Dermis blood vessel endothelial cell (primary cell): ENCODE data around the gene ACOXL. TPM values are rescaled to one million over a fixed set of nuclear protein-coding genes. Genes with fewer than 3 reads are reported as not detected.

Experiments used
- DNase-seq: peaks from one replicate; pipeline ENCODE4 v3.0.0; 2010
- total RNA-seq: library from RNA; depleted of rRNA; stranded (reverse); fragments of >200 nt; gene quantifications from 2 replicates; pipeline ENCODE4 v1.2.3, GENCODE V29; 2014

ACOXL gene
- total RNA-seq, 1 donor from 2014 or later, result not detected

DNA sequence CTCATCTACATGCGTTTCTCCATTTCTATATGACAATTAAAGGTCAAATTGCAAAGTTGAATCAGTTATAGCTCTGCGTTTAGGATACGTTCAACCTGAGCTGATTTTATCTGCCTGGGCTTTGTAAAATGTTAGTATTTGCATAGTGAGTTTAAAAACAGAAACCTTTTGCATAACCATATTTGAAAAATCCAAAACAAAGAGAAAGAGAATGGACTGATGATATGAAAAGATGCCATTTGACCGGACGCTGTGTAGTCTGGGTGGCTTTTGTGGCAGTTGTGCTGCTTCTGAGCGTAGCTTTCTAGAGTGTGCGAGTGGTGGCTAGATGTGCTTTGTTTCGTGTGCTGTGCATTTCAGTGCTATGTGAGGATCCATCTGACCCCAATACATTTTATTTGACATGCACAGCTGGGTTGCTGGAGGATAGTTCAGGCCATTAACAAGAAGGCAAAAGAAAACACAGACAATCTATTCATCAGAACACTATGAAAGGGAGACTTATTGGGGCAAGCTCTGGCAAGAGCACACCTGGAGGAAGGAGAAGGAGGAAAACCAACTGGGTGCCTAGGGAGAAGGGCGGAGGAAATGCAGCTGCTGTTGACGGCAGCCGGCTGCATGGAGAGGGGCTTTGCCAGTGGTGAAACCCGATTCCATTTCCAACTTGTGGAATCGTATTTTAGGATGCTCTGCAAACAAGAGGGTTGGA is 126.8 kb downstream of the ACOXL start:
- no peak for DNase-seq

DNA sequence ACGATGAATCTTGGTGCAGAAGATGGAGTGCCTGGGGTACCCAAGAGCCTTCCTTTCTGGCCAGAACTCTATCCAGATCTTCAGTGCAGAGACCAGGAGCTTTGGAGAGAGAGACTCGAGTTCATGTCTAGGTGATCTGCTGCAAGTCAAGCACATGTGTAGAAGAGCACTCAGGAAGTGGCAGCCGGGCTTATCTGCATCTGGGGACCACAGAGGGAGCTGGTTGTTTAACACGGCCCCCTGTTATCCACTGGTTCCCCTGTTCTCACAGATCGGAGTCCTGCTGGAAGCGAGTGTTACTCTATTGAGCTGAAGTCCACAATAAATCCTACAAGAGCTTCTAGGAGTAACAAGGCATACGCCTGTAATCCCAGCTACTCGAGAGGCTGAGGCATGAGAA is 128.3 kb downstream of the ACOXL start:
- DNase-seq, result no peak

- no peak for DNase-seq
Observed at GRCh38 chr2:110861616-110862260, 129.4 kb downstream of the ACOXL start.

- no peak for DNase-seq
Observed at GRCh38 chr2:110863726-110864125, 131.4 kb downstream of the ACOXL start.

DNA sequence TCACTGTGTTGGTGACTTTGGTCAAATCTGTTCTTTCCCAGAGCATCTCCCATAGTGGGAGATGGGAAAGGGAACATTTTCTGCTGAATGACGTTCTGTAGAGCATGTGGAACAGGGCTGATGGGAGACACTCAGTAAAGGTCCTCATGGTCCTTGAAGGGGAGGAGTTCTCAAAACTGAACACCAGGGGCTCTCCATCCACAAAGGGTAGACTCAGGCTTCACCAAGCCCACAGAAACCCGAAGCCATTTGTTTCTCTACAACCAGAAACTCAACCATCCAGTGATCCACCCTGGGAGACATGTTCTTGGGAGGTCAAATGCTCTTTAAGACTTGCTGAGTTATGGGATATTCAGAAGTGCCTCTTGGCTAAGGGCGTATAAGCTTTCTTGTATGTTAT is 131.8 kb downstream of the ACOXL start:
- DNase-seq, result no peak

DNA sequence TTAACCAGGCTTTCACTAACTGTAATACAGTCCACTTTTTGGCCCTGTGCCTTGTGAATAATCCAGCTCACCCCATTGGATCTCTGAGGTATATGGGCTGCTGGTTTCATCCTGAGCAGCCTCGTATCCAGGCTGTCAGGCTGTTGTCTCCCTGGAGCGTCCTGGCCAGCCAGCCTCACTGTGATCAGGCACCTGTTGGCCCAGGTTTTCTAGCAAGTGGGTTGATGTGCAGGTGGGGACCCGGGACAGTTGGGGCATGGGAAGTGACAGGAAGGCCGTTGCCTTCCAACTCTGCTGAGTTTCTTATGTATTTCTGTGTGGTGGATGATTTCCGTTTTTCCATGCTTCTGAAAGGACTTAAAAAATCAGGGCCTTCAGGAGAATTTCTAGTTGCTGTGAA is 132.4 kb downstream of the ACOXL start:
- no peak for DNase-seq

DNA sequence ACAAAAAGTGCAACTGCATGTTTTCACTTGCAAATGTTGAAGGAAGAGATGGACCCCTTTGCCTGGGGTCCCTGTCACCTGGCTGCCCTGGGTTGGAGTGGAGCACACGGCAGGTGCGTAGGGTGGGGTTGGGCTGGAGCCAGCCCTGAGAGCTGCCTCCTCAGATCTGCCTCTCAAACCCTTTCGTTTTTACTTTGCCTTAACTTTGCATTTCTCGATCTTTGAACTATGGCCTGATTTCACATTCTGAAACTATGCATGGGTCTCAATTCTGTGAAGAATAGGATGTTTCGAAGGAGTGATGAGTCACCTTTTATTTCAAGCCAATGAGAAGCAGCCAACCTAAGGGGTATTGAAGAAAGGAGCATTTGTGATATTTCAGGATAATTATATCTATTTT is 132.8 kb downstream of the ACOXL start:
- no peak for DNase-seq

DNA sequence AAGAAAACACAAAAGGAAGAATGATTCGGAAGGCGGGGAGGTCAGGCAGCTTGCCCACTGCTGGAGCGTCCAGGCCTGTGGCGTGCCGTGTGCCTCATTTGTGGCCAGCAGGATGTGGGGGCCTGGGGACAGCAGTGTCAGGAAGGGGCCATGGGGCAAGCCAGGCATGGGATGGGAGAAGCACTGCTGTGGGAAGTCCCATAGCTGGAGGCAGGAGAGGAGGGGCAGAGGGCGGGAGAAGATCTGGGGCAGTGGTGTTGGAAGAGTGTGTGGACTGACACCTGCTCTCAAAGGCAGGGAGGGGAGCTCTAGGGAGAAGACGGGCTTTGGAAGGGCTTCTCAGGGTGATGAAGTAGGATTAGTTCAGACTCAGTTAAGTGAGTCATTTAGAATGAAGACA is 133.7 kb downstream of the ACOXL start:
- no peak for DNase-seq

DNA sequence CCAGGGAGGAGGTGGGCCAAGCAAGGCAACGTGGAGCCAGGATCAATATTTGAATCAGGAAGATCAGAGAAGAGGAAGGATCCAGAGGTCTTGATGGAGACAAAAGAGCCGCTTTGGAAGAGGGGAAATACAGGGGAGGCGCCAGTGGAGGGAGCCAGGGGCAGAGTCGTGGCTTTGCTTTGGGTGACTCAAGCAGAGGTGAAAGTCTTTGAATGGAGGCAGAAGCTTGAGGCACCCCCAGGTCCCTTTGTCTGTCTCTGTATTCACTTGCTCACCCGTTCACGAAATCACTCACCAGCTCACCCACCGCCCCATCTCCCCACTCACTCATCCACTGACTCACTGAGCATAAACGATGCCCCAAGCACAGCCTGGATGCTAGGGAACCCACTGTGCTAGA is 134.1 kb downstream of the ACOXL start:
- DNase-seq, result no peak

DNA sequence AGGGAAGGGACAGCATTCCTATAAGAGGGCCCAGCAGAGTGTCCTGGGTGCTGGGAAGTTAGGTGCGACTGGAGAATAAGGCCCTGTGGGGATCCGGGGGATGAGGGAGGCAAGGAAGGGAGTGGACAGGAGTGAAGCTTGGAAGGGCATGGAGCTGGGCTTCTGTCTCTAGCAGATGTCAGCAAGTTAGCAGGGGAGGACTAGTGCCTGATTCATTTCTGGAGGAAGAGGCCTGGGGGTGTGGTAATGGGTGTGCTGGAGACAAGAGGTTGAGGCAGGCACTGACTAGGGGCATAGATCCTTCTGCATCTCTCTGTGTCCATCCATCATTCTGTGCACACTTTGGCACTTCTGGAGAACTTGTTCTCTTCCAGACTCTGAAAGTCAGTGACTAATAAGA is 134.7 kb downstream of the ACOXL start:
- no peak for DNase-seq

- no peak for DNase-seq
Observed at GRCh38 chr2:110868971-110869370, 136.6 kb downstream of the ACOXL start.

DNA sequence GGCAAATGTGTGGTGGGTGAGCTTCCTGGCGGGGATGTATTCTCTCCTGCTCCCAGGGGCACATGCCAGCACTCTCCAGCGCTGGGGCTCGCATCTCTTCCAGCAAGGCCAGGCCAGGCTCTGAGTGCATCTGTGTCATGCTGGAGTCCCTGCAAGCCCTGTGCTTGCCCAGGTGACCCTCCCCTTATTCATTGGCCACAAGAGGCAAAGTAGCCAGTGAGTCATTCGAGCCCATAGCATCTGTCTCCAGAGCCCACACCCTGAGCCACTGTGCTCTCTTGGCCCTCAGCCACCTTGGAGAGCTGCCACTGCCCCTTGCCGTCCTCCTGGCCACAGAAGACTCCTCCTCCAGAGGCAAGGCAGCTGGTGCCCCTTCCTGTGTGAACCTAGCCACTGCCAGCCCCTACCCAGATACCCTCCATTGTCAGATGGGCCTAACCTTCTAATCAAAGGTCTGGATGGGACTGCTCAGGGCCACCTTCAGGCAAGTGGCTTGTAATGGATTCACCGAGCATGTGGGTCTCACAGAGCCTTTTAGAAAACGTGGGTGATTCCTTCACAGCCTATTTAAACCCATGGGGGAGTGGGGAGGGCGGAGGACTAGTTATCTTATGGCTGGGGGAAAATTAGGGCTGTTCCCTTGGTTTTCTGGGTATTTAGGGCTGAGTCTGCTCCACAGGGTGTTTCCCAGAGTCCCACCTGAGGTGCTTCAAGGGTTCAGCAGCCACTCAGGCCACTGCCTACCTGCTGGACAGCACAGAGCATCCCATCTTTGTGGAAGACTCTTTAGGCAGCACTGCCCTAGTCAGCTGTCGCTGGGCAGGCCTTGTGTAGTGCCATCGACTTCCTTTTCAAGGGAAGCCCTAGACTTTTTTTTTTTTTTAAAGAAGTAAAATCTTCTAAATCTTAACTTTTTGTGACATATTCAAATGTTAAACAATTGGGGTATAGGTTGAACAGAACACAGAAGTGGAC is 137.4 kb downstream of the ACOXL start:
- DNase-seq, result peak; percentile 1

GRCh38 chr2:110870545-110870944 is 138.2 kb downstream of the ACOXL start:
- no peak for DNase-seq

GRCh38 chr2:110871637-110872036 is 139.3 kb downstream of the ACOXL start:
- no peak for DNase-seq

DNA sequence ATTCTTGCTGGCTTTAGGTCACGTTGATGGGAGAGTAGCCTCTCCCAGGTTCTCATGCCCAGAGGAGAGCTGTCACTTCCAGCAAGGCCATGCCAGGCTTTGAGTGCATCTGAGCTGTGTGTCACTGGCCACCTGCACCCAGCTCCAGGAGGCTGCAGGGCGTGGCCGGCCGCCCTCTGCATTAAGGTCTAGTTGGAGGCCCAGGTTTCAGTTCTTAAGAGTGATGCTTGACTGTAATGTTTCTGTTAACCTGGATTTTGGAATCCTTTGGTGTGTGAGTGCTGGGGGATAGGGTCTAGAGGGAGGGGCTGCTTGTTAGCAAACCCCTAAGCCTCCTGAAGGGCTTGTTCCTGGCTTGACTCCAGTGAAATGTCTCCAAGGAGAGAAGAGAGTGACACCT is 140.1 kb downstream of the ACOXL start:
- no peak for DNase-seq

DNA sequence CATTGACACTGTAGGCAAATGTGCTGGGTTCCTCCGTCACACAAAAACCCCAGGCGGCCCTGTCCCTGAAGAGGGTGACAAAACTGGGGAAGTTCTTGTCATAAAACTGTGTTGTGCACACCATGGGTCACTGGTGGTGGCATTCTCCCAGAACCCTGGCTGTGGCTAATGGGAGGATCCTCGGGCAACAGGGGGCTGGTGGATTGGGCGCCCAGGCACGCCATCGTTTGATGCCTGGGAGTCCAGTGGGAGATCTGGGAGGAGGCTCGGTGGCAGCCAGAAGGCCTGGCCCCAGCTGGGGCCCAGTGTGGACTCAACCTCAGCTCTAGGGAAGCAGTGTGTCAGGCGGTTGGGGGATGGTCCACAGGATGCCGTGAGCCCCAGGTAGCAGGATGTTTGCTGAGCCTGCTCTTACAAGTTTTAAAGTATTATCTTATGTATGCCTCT is 140.7 kb downstream of the ACOXL start:
- no peak for DNase-seq

GRCh38 chr2:110873597-110874452 is 141.5 kb downstream of the ACOXL start:
- DNase-seq, result no peak

DNA sequence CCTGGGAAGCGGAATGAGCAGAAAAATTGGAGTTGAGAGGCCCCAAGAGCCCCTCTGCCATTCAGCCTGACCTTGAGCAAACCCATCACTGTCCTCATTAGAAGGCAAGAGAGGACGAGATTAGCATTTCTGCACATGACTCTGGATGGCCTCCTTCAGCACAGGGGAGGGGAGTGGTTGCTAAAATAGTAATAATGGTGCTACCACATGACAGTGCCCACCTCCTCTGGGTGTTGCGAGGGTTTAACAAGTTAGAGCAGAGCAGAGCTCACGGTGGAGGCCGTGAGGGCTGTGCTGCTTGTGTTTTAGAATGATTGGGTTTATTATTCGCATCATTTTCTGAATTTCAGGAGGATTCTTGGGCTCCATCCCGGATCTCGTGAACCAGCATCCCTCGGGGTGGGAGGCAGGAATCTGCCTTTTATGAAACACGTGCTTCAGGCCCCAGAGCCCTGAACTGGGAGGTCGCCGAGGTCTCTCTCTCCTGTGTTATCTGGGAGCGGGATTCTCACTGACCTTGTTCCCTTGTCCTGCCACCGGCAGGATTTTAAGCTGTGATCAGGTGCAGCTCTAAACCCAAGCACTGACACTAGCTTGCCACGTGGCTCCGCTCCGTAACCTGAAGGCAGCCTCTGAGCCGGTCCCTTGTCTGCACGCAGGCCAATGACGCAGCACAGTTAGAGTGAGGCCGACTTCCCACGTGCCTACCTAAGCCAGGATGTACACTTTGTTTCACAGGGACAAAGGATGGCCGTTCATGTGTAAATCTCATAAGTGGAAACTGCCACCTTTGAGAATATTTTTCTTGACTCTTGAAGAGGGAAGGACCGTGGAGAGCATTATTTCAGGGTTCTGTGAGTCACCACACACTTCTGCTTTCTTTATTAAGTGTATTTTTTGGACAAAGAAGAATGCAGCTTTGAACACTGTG is 142.3 kb downstream of the ACOXL start:
- no peak for DNase-seq

DNA sequence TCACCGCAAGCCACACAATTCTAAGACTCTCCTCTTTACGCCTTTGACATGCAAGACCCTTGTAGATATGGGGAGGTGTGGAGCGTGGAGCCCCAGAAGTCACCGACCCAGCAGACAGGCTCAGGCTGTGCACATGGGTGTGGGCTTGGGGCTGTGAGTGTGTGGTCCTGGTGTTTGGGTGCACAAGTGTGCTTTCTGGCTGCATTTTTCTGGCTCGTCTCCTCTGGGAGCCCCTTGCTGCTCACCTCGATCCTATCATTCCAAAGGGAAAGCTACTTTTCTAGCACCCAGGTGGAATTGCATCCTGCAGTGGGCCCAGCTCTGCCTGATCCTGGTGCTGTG is 143.0 kb downstream of the ACOXL start:
- no peak for DNase-seq

GRCh38 chr2:110876167-110876999 is 144.0 kb downstream of the ACOXL start:
- no peak for DNase-seq
